MM.1S (cell line): ENCODE data around the gene CBLN3.

ENCODE experiments used
- DNase-seq: peaks from one replicate; pipeline ENCODE4 v3.0.0-alpha.2; 2015
- H2AFZ ChIP-seq: fragments of 300-600 bp; sonication (generic); 2 replicates; pipeline ENCODE4 v1.6.0; 2016; ENCODE audit warnings: antibody characterized with exemption, low read length
- H3F3A ChIP-seq: fragments of 300-600 bp; sonication (generic); 2 replicates; pipeline ENCODE4 v1.6.1; 2016; ENCODE audit warnings: mild to moderate bottlenecking, antibody characterized with exemption, low read length, moderate library complexity, mixed read lengths; ENCODE audit not compliant: insufficient read depth
- H3K27ac ChIP-seq: fragments of 300-600 bp; sonication (generic); 2 replicates; pipeline ENCODE4 v1.5.1; 2016; ENCODE audit warnings: mild to moderate bottlenecking, low read length
- H3K27me3 ChIP-seq: fragments of 300-600 bp; sonication (generic); replicated peaks from 2 replicates; pipeline ENCODE4 v1.6.0; 2016; ENCODE audit warnings: low read length; ENCODE audit not compliant: insufficient read depth
- H3K36me3 ChIP-seq: fragments of 300-600 bp; sonication (generic); replicated peaks from 2 replicates; pipeline ENCODE4 v1.6.1; 2016; ENCODE audit warnings: mild to moderate bottlenecking, low read length, mixed read lengths; ENCODE audit not compliant: insufficient read depth
- H3K4me1 ChIP-seq: fragments of 300-600 bp; sonication (generic); 2 replicates; pipeline ENCODE4 v1.6.1; 2016; ENCODE audit warnings: low read length, mixed read lengths
- H3K4me2 ChIP-seq: fragments of 300-600 bp; sonication (generic); 2 replicates; pipeline ENCODE4 v1.6.0; 2016; ENCODE audit warnings: low read depth, low read length
- H3K4me3 ChIP-seq: fragments of 300-600 bp; sonication (generic); 2 replicates; pipeline ENCODE4 v1.5.1; 2016; ENCODE audit warnings: low read length, mixed read lengths
- H3K79me2 ChIP-seq: fragments of 300-600 bp; sonication (generic); 2 replicates; pipeline ENCODE4 v1.6.1; 2016; ENCODE audit warnings: mixed run types, low read length, mixed read lengths
- H3K9ac ChIP-seq: fragments of 300-600 bp; sonication (generic); 2 replicates; pipeline ENCODE4 v1.6.1; 2016; ENCODE audit warnings: low read length, mixed read lengths
- H3K9me2 ChIP-seq: fragments of 300-600 bp; sonication (generic); replicated peaks from 2 replicates; pipeline ENCODE4 v1.6.1; 2016; ENCODE audit warnings: mild to moderate bottlenecking, low read length, mixed read lengths; ENCODE audit not compliant: insufficient read depth
- H3K9me3 ChIP-seq: fragments of 300-600 bp; sonication (generic); replicated peaks from 2 replicates; pipeline ENCODE4 v1.6.1; 2016; ENCODE audit warnings: mild to moderate bottlenecking, low read length, mixed read lengths; ENCODE audit not compliant: insufficient read depth
- H4K20me1 ChIP-seq: fragments of 300-600 bp; sonication (generic); 2 replicates; pipeline ENCODE4 v1.6.1; 2016; ENCODE audit warnings: mild to moderate bottlenecking, low read length, moderate library complexity, mixed read lengths; ENCODE audit not compliant: insufficient read depth
- EZH2 ChIP-seq: fragments of 300-600 bp; sonication (generic); optimal IDR thresholded peaks from 2 replicates; pipeline ENCODE3; 2017; ENCODE audit warnings: low read depth, mild to moderate bottlenecking, antibody characterized with exemption, low read length, mixed read lengths
- EZH2phosphoT487 ChIP-seq: fragments of 300-600 bp; sonication (generic); IDR thresholded peaks from 2 replicates; pipeline ENCODE4 v1.6.1; 2018; ENCODE audit warnings: antibody characterized with exemption, low read length
- TF ChIP-seq, protein P1 (sequence below): fragments of 300-600 bp; sonication (generic); IDR thresholded peaks from 2 replicates; pipeline ENCODE4 v1.5.1; 2016; ENCODE audit warnings: antibody characterized with exemption, low read length, mixed read lengths

CBLN3 gene

DNA sequence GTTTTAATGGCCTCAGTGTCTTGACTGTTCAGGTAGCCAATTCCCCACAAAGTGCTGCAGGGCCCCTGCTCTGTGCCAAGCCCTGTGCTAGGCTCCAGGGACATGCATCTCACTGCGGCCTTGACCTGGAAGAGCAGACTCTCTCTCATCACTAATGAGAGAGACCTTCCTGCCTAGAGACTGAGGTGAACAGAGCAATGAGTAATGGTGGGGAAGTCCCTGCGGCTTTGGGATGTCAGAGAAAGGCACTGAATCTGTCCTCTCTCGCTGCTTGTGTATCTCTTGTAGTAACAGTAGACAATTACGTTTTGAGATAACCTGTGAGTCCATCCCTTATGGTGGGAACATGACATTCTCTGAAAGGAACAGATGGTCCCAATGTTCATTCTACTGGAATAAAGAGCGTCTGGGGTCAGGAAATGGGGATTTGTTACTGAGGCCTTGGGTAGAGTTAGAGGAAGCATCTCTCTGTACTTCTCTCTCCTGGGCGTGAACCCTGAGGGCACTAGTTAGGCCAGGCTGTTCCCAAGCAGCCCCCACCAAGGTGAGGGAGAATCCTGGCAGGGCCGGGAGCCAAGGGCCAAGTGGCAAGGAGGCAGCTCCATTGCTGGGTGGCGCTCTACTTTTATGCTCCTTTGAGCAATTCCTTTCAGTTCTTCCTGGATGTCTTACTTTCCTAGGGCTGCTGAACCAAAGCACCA, 48.0 kb downstream of the CBLN3 start:
- Histone ChIP-seq H3K9me2 (no peaks in the 10 kb centered on the region), H3K4me3 (no peak overlapping the region), H3K36me3 (no peaks in the 10 kb centered on the region), H4K20me1 (no peaks in the 10 kb centered on the region), H3K79me2 (no peaks in the 10 kb centered on the region), H2AFZ (no peak overlapping the region), H3K9me3 (no peaks in the 10 kb centered on the region), H3F3A (no peaks in the 10 kb centered on the region), H3K9ac (no peak overlapping the region), H3K4me1 (no peaks in the 10 kb centered on the region), H3K27ac (no peak overlapping the region), H3K27me3 (no peaks in the 10 kb centered on the region), H3K4me2 (no peak overlapping the region)
- DNase-seq, result no peak
- TF ChIP-seq EZH2phosphoT487, result no peak
- TF ChIP-seq, protein P1, sequence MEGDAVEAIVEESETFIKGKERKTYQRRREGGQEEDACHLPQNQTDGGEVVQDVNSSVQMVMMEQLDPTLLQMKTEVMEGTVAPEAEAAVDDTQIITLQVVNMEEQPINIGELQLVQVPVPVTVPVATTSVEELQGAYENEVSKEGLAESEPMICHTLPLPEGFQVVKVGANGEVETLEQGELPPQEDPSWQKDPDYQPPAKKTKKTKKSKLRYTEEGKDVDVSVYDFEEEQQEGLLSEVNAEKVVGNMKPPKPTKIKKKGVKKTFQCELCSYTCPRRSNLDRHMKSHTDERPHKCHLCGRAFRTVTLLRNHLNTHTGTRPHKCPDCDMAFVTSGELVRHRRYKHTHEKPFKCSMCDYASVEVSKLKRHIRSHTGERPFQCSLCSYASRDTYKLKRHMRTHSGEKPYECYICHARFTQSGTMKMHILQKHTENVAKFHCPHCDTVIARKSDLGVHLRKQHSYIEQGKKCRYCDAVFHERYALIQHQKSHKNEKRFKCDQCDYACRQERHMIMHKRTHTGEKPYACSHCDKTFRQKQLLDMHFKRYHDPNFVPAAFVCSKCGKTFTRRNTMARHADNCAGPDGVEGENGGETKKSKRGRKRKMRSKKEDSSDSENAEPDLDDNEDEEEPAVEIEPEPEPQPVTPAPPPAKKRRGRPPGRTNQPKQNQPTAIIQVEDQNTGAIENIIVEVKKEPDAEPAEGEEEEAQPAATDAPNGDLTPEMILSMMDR, result no peak
- no peak for TF ChIP-seq EZH2

DNA sequence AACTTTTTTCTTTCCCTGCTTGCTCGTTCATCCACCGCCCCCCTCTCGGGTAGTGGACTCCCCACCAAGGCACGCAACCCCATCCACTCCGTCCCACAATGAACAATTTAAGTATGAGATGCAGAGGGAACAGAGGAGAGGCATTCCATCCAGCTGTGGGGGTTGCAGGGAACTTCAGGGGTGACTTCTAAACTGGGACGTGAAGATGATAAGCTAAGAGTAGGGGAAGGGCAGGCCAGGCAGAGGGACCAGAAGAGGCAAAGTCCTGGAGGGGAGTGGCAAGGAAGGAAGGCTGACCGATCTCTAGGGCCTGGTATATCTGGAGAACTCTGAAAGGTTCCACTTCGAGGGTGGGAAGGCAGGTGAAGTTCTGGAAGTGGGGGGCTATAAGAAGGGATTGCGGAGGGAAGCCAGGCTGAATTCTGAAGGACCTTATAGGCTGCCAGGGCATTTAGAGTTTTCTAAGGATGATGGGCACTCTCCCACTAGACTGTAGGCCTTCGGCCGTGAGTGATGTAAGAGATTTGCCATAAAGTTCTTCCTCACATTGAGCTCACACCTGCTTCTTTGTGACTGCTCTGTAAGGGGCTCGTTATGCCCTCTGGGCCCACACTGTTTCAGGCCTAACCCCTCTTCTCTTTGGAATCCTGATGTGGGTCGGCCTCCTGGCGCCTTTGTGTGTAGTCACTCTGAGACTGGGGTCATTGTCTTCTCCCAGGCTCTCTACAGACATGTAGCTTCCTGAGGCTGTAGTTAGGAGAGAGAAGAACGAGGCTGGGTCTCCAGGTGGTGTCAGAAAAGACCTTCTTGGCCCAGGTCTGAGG, 49.3 kb downstream of the CBLN3 start:
- Histone ChIP-seq H3K79me2 (no peaks in the 10 kb centered on the region), H3K27me3 (no peaks in the 10 kb centered on the region), H3K4me3 (no peak overlapping the region), H3K27ac (no peak overlapping the region), H4K20me1 (no peaks in the 10 kb centered on the region), H3K36me3 (no peaks in the 10 kb centered on the region), H3F3A (no peaks in the 10 kb centered on the region), H3K9me2 (no peaks in the 10 kb centered on the region), H3K4me1 (no peaks in the 10 kb centered on the region), H3K9me3 (no peaks in the 10 kb centered on the region), H3K9ac (no peak overlapping the region), H3K4me2 (no peak overlapping the region), H2AFZ (no peak overlapping the region)
- DNase-seq, result no peak
- TF ChIP-seq EZH2, result no peak
- no peak for TF ChIP-seq EZH2phosphoT487

DNA sequence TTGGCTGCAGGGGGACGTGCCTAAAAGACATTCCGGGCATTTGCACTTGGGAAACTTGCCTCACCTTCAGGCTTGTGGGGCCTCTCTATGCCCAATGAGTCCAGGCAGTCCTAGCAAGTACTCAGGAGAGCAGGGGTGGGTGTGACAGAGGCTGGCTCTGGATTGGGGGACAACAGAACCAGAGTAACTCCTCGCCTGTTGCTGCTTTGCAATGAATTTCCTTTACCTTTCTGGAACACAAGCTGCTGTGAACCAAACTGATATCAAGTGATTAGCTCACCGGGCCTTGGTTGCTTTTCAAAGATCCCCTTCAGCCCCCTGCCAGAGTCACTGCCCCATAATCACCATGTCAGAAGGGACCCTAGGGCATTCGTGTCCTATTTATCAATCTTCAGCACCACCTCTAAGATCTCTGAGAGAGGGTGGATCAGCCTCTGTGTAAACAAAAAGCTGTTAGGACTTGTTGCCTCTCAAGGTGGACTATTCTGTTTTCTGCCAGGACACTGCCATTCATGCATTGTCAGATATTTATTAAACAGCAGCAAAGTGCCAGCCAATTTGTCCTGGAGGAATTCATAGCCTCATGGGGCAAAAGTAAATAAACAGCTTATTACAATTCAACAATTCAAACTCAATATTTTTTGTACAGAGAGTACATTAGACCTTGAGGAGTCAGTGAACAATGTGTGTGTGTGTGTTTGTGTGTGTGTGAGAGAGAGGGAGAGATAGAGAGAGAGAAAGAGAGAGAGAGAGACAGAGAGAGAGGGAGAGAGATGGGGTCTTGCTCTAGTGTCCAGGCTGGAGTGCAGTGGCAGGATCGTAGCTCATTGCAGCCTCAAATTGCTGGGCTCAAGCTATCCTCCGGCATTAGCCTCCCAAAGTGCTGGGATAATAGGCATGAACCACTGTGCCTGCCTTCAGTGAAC, 50.2 kb downstream of the CBLN3 start:
- H3K27ac ChIP-seq, result no peak overlapping the region

DNA sequence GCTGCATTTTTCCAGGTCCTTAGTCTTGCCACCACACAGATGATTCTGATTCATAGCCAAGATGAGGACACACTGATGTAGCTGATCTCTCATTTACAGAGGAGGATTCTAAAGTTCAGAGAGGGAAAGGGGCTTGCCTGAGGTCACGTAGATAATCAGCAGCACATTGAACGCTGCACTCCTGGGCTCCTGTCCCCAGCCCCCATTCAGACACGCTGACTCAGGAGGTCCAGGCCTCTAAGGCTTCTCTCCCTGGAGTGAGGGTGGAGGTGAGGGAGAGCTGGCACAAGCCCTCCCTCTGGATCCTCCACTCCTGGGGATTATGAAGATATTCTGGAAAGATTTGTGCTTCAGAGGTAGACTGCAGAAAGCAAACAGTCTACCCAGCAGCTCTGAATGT, 51.1 kb downstream of the CBLN3 start:
- H3K36me3 ChIP-seq, result no peaks in the 10 kb centered on the region

More for the DNA sequence above, 50.2 kb downstream of the CBLN3 start:
- no peak for DNase-seq
- no peaks in the 10 kb centered on the region for H3K9me2 ChIP-seq
- no peaks in the 10 kb centered on the region for H3K9me3 ChIP-seq
- H3F3A ChIP-seq, result no peaks in the 10 kb centered on the region
- H2AFZ ChIP-seq, result no peak overlapping the region
- no peak overlapping the region for H3K4me2 ChIP-seq
- no peaks in the 10 kb centered on the region for H3K79me2 ChIP-seq
- H3K36me3 ChIP-seq, result no peaks in the 10 kb centered on the region
- H4K20me1 ChIP-seq, result no peaks in the 10 kb centered on the region
- no peaks in the 10 kb centered on the region for H3K27me3 ChIP-seq
- no peak overlapping the region for H3K9ac ChIP-seq
- no peaks in the 10 kb centered on the region for H3K4me1 ChIP-seq
- TF ChIP-seq EZH2 (no peak), EZH2phosphoT487 (no peak)
- no peak overlapping the region for H3K4me3 ChIP-seq

More for the DNA sequence above, 51.1 kb downstream of the CBLN3 start:
- no peak for DNase-seq
- Histone ChIP-seq H3K27me3 (no peaks in the 10 kb centered on the region), H3K9me2 (no peaks in the 10 kb centered on the region), H3K4me1 (no peaks in the 10 kb centered on the region), H3K4me2 (no peak overlapping the region), H2AFZ (no peak overlapping the region), H3K27ac (no peak overlapping the region), H4K20me1 (no peaks in the 10 kb centered on the region), H3K79me2 (no peaks in the 10 kb centered on the region), H3F3A (no peaks in the 10 kb centered on the region), H3K4me3 (no peak overlapping the region), H3K9me3 (no peaks in the 10 kb centered on the region), H3K9ac (no peak overlapping the region)
- TF ChIP-seq, protein P1, result no peak
- TF ChIP-seq EZH2phosphoT487 (no peak), EZH2 (no peak)
